ENCODE results near the gene ECI1.

Gene ECI1

GRCh38 chr16:2278956-2279800, 27.8 kb upstream of the ECI1 start:
- no peak overlapping the region for H2BK120ac ChIP-seq (ENCODE audit: low read depth, low read length)
- no peak overlapping the region for H3K14ac ChIP-seq (ENCODE audit: low read length)
- WGBS, 2 donors (ENCODE audit: extremely low coverage in 2 of 2, insufficient read length in 2 of 2, insufficient replicate concordance in 1 of 2): no CpG with 5 or more reads among the region's 26 CpGs
- no peak overlapping the region for H3K27ac ChIP-seq (replicated peaks; ENCODE audit: low read length)
- no peak overlapping the region for H2AFZ ChIP-seq (ENCODE audit: low read length)
- H3K9ac ChIP-seq (ENCODE audit: low read depth, low read length, poor library complexity): peak overlapping the region; percentile 60
- no peak overlapping the region for H4K91ac ChIP-seq (ENCODE audit: low read depth, low read length, poor library complexity)
- no peaks in the 10 kb centered on the region for H3K4me1 ChIP-seq (ENCODE audit: control insufficient read depth in 2 of 2, insufficient read depth in 1 of 2, low read depth in 1 of 2, low read length in 2 of 2)
- H2BK5ac ChIP-seq (ENCODE audit: low read length): no peak overlapping the region
- H3K36me3 ChIP-seq (replicated peaks in 1 of 2; ENCODE audit: control insufficient read depth in 2 of 2, insufficient read depth in 2 of 2, low read length in 2 of 2): peaks cover 0 to 8% of the 10 kb centered on the region in 2 donors
- no peak overlapping the region for H3K4me2 ChIP-seq (ENCODE audit: insufficient read depth, low read length, poor library complexity, severe bottlenecking)
- no peaks in the 10 kb centered on the region for H3K27me3 ChIP-seq (ENCODE audit: control insufficient read depth in 3 of 3, insufficient read depth in 3 of 3, low read depth in 1 of 3, low read length in 3 of 3)
- DNase-seq (ENCODE audit: low spot score): no peak
- H3K18ac ChIP-seq (ENCODE audit: low read length): no peak overlapping the region
- H3K4me3 ChIP-seq (ENCODE audit: low read length in 2 of 2): no peak overlapping the region
- H3K79me1 ChIP-seq (ENCODE audit: low read depth, low read length): no peaks in the 10 kb centered on the region
- H2BK15ac ChIP-seq (ENCODE audit: low read length): no peak overlapping the region
- peaks cover 0 to 2% of the 10 kb centered on the region in 2 donors for H3K9me3 ChIP-seq (replicated peaks in 1 of 2; ENCODE audit: control insufficient read depth in 2 of 2, insufficient read depth in 1 of 2, low read depth in 1 of 2, low read length in 2 of 2)
- no peak overlapping the region for H2AK5ac ChIP-seq (ENCODE audit: low read depth, low read length)
- peak overlapping the region; percentile 59 for H3K23ac ChIP-seq (ENCODE audit: low read depth, low read length, poor library complexity)
- no peak overlapping the region for H2BK12ac ChIP-seq (ENCODE audit: low read length)
- H4K8ac ChIP-seq (ENCODE audit: low read depth, low read length): no peak overlapping the region
- H3K4ac ChIP-seq (ENCODE audit: low read length): no peak overlapping the region

- H4K8ac ChIP-seq (ENCODE audit: low read depth, low read length): no peak overlapping the region
- no peak overlapping the region for H2BK120ac ChIP-seq (ENCODE audit: low read depth, low read length)
- H3K4me1 ChIP-seq (ENCODE audit: control insufficient read depth in 2 of 2, insufficient read depth in 1 of 2, low read depth in 1 of 2, low read length in 2 of 2): no peaks in the 10 kb centered on the region
- no peak overlapping the region for H3K4ac ChIP-seq (ENCODE audit: low read length)
- H2BK12ac ChIP-seq (ENCODE audit: low read length): no peak overlapping the region
- H2BK15ac ChIP-seq (ENCODE audit: low read length): no peak overlapping the region
- WGBS, 2 donors (ENCODE audit: extremely low coverage in 2 of 2, insufficient read length in 2 of 2, insufficient replicate concordance in 1 of 2): no CpG with 5 or more reads among the region's 14 CpGs
- H2AK5ac ChIP-seq (ENCODE audit: low read depth, low read length): peak overlapping the region; percentile 25
- no peak overlapping the region for H3K18ac ChIP-seq (ENCODE audit: low read length)
- H2BK5ac ChIP-seq (ENCODE audit: low read length): no peak overlapping the region
- no peak overlapping the region for H3K4me3 ChIP-seq (ENCODE audit: low read length in 2 of 2)
- no peak overlapping the region for H4K91ac ChIP-seq (ENCODE audit: low read depth, low read length, poor library complexity)
- H3K27me3 ChIP-seq (ENCODE audit: control insufficient read depth in 3 of 3, insufficient read depth in 3 of 3, low read depth in 1 of 3, low read length in 3 of 3): no peaks in the 10 kb centered on the region
- no peak overlapping the region for H3K23ac ChIP-seq (ENCODE audit: low read depth, low read length, poor library complexity)
- H3K4me2 ChIP-seq (ENCODE audit: insufficient read depth, low read length, poor library complexity, severe bottlenecking): no peak overlapping the region
- H3K36me3 ChIP-seq (replicated peaks in 1 of 2; ENCODE audit: control insufficient read depth in 2 of 2, insufficient read depth in 2 of 2, low read length in 2 of 2): peaks cover 0 to 8% of the 10 kb centered on the region in 2 donors
- H3K14ac ChIP-seq (ENCODE audit: low read length): no peak overlapping the region
- H3K9me3 ChIP-seq (replicated peaks in 1 of 2; ENCODE audit: control insufficient read depth in 2 of 2, insufficient read depth in 1 of 2, low read depth in 1 of 2, low read length in 2 of 2): no peaks in the 10 kb centered on the region
- H3K79me1 ChIP-seq (ENCODE audit: low read depth, low read length): peaks cover 2% of the 10 kb centered on the region
- H3K27ac ChIP-seq (replicated peaks; ENCODE audit: low read length): no peak overlapping the region
- no peak overlapping the region for H3K9ac ChIP-seq (ENCODE audit: low read depth, low read length, poor library complexity)
- H2AFZ ChIP-seq (ENCODE audit: low read length): no peak overlapping the region
- no peak for DNase-seq (ENCODE audit: low spot score)
These were observed 26.9 kb upstream of the ECI1 start for GRCh38 chr16:2278272-2278608.

DNA sequence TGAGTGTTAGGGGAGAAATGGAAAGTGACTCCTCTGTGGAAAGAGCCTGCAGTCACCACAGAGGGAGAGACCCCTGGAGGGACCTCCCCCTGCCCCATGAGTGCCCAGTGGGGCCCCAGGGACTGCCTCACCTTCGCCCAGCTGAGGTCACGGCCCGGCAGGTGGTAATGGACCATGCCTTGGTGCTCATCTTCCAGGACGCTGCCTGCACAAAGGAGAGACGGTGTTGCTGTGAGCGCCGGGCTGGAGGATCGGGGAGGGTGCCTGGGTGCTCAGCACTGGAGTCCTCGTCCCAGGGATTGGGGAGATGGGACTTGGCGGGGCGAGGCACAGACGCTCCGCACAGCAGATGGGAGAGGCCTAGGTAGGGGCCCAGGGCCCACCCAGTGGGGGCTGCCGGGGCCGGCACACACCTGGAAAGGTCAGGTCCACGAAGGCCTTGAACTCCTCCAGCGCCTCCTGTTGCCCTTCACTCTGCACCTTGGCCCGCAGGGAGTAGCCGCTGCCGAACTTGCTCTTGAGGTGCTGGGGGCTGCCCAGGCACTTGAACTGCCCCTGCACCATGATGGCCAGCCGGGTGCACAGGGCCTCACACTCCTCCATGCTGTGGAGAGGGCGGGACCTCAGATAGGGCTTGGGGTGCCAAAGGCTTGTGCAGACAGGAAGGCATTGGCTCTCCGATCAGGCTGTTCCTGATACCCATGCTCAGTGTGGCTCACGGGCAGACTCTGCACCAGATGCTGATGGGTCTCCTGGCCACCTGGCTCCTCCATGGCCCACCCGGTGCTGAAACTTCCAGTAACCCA, 26.3 kb upstream of the ECI1 start:
- Histone ChIP-seq H3K4me2 (ENCODE audit: insufficient read depth, low read length, poor library complexity, severe bottlenecking) (no peak overlapping the region), H3K9ac (ENCODE audit: low read depth, low read length, poor library complexity) (no peak overlapping the region), H3K9me3 (replicated peaks in 1 of 2; ENCODE audit: control insufficient read depth in 2 of 2, insufficient read depth in 1 of 2, low read depth in 1 of 2, low read length in 2 of 2) (no peaks in the 10 kb centered on the region), H3K4me3 (ENCODE audit: low read length in 2 of 2) (peak overlapping the region in 1 of 2 donors; percentile 20), H2BK12ac (ENCODE audit: low read length) (no peak overlapping the region), H3K18ac (ENCODE audit: low read length) (no peak overlapping the region), H3K4me1 (ENCODE audit: control insufficient read depth in 2 of 2, insufficient read depth in 1 of 2, low read depth in 1 of 2, low read length in 2 of 2) (no peaks in the 10 kb centered on the region), H2BK120ac (ENCODE audit: low read depth, low read length) (no peak overlapping the region), H3K36me3 (replicated peaks in 1 of 2; ENCODE audit: control insufficient read depth in 2 of 2, insufficient read depth in 2 of 2, low read length in 2 of 2) (peaks cover 0 to 10% of the 10 kb centered on the region in 2 donors), H3K14ac (ENCODE audit: low read length) (peak overlapping the region; percentile 56), H4K8ac (ENCODE audit: low read depth, low read length) (no peak overlapping the region), H2BK5ac (ENCODE audit: low read length) (peak overlapping the region; percentile 24), H2BK15ac (ENCODE audit: low read length) (no peak overlapping the region), H4K91ac (ENCODE audit: low read depth, low read length, poor library complexity) (no peak overlapping the region), H3K79me1 (ENCODE audit: low read depth, low read length) (peaks cover 2% of the 10 kb centered on the region), H3K27ac (replicated peaks; ENCODE audit: low read length) (no peak overlapping the region), H2AK5ac (ENCODE audit: low read depth, low read length) (no peak overlapping the region), H3K27me3 (ENCODE audit: control insufficient read depth in 3 of 3, insufficient read depth in 3 of 3, low read depth in 1 of 3, low read length in 3 of 3) (no peaks in the 10 kb centered on the region), H2AFZ (ENCODE audit: low read length) (no peak overlapping the region), H3K4ac (ENCODE audit: low read length) (no peak overlapping the region), H3K23ac (ENCODE audit: low read depth, low read length, poor library complexity) (peak overlapping the region; percentile 73)
- WGBS, 2 donors (ENCODE audit: extremely low coverage in 2 of 2, insufficient read length in 2 of 2, insufficient replicate concordance in 1 of 2): no CpG with 5 or more reads among the region's 25 CpGs
- DNase-seq (ENCODE audit: low spot score): no peak

Measured in neuronal stem cell (in vitro differentiated cells).